Immature natural killer cell (primary cell): ENCODE data around the gene TRIP6. TPM values are rescaled to one million over a fixed set of nuclear protein-coding genes. Genes with fewer than 3 reads are reported as not detected.
A peak's percentile ranks its signal among the peaks of the same experiment; 100 is the strongest.

Source experiments
- DNase-seq, 3 donors: peaks; one replicate each; pipeline ENCODE4 v3.0.0; 2022; ENCODE audit warnings: mixed read lengths in 1 of 3
- H3K27ac Mint-ChIP-seq, 6 donors: one replicate each; pipeline ENCODE4 v1.8.0; 2020; ENCODE audit warnings: mixed read lengths in 6 of 6, mild to moderate bottlenecking in 5 of 6, inconsistent platforms in 4 of 6, moderate library complexity in 3 of 6
- H3K27me3 Mint-ChIP-seq, 3 donors: one replicate each; pipeline ENCODE4 v1.8.0; 2020 to 2021; ENCODE audit warnings: low read depth in 3 of 3, mild to moderate bottlenecking in 3 of 3, mixed read lengths in 3 of 3, moderate library complexity in 3 of 3, inconsistent platforms in 1 of 3
- H3K36me3 Mint-ChIP-seq, 3 donors: one replicate each; pipeline ENCODE4 v1.8.0; 2020; ENCODE audit warnings: mixed read lengths in 3 of 3, inconsistent platforms in 2 of 3, mild to moderate bottlenecking in 2 of 3
- H3K4me1 Mint-ChIP-seq, 2 donors: one replicate each; pipeline ENCODE4 v1.8.0; 2020; ENCODE audit warnings: inconsistent platforms in 2 of 2, mild to moderate bottlenecking in 2 of 2, mixed read lengths in 2 of 2, moderate library complexity in 1 of 2
- H3K4me3 Mint-ChIP-seq, 5 donors: one replicate each; pipeline ENCODE4 v1.8.0; 2020; ENCODE audit warnings: mild to moderate bottlenecking in 5 of 5, mixed read lengths in 5 of 5, inconsistent platforms in 3 of 5, moderate library complexity in 3 of 5
- H3K9me3 Mint-ChIP-seq, 6 donors: one replicate each; pipeline ENCODE4 v1.8.0; 2020; ENCODE audit warnings: mild to moderate bottlenecking in 6 of 6, mixed read lengths in 6 of 6, inconsistent platforms in 4 of 6, moderate library complexity in 3 of 6
- polyA plus RNA-seq, 3 donors: library from polyadenylated mRNA; unstranded; fragments of 300-500 nt; fragmentation: Illumina TruSeq; gene quantifications; one replicate each; pipeline ENCODE4 v1.2.3, GENCODE V29; 2021

The TRIP6 gene
- polyA plus RNA-seq, 3 donors from 2014 or later: 0.11 TPM; not detected in 2

- DNase-seq: no peak
- Mint-ChIP-seq H3K9me3 (peaks cover 0 to 2% (median 0%) of the 10 kb centered on the region in 6 donors), H3K4me1 (peaks cover 30 to 38% of the 10 kb centered on the region in 2 donors), H3K27me3 (peaks cover 10 to 16% (median 13%) of the 10 kb centered on the region in 3 donors), H3K4me3 (peak overlapping the region in 2 of 5 donors; percentile 16 to 26), H3K27ac (no peak overlapping the region), H3K36me3 (peaks cover 0 to 2% (median 0%) of the 10 kb centered on the region in 3 donors)
Observed at GRCh38 chr7:100892364-100893317, 25.5 kb downstream of the TRIP6 start.

GRCh38 chr7:100893318-100893895 lies 26.2 kb downstream of the TRIP6 start:
- Mint-ChIP-seq H3K27me3 (peaks cover 11 to 19% (median 18%) of the 10 kb centered on the region in 3 donors), H3K27ac (no peak overlapping the region), H3K36me3 (peaks cover 0 to 4% (median 0%) of the 10 kb centered on the region in 3 donors), H3K4me3 (no peak overlapping the region), H3K9me3 (peaks cover 0 to 4% (median 0%) of the 10 kb centered on the region in 6 donors), H3K4me1 (peaks cover 24 to 36% of the 10 kb centered on the region in 2 donors)
- no peak for DNase-seq

- Mint-ChIP-seq H3K27ac (no peak overlapping the region), H3K4me1 (peaks cover 22 to 33% of the 10 kb centered on the region in 2 donors), H3K9me3 (peaks cover 0 to 4% (median 0%) of the 10 kb centered on the region in 6 donors), H3K27me3 (peaks cover 13 to 22% (median 18%) of the 10 kb centered on the region in 3 donors), H3K36me3 (peaks cover 0 to 4% (median 0%) of the 10 kb centered on the region in 3 donors), H3K4me3 (peak overlapping the region in 1 of 5 donors; percentile 18)
- DNase-seq: no peak
Observed at GRCh38 chr7:100893910-100894721, 26.9 kb downstream of the TRIP6 start.

- H3K9me3 Mint-ChIP-seq: peaks cover 0 to 4% (median 0%) of the 10 kb centered on the region in 6 donors
- peaks cover 13 to 26% (median 18%) of the 10 kb centered on the region in 3 donors for H3K27me3 Mint-ChIP-seq
- H3K27ac Mint-ChIP-seq: no peak overlapping the region
- DNase-seq: peak; percentile 39 to 43 (median 43)
- H3K4me3 Mint-ChIP-seq: no peak overlapping the region
- H3K36me3 Mint-ChIP-seq: peaks cover 0 to 4% (median 0%) of the 10 kb centered on the region in 3 donors
- H3K4me1 Mint-ChIP-seq: peaks cover 22 to 33% of the 10 kb centered on the region in 2 donors
Observed at GRCh38 chr7:100894860-100895700, 27.9 kb downstream of the TRIP6 start.

GRCh38 chr7:100895701-100895955 lies 28.4 kb downstream of the TRIP6 start, which contains the start of gene ACHE:
Gene ACHE (minus strand): TSS chr7:100895888. CDS start chr7:100894232, 1,656 bp downstream.
- H3K9me3 Mint-ChIP-seq: peaks cover 0 to 4% (median 0%) of the 10 kb centered on the region in 6 donors
- peak within 1 kb of the TSS; percentile 77 to 91 (median 79) for H3K4me3 Mint-ChIP-seq
- H3K27ac Mint-ChIP-seq: peak within 1 kb of the TSS in 4 of 6 donors; percentile 25 to 72 (median 50)
- peaks cover 13 to 28% (median 19%) of the 10 kb centered on the region in 3 donors for H3K27me3 Mint-ChIP-seq
- DNase-seq: no peak
- peaks cover 0 to 4% (median 0%) of the 10 kb centered on the region in 3 donors for H3K36me3 Mint-ChIP-seq
- H3K4me1 Mint-ChIP-seq: peaks cover 17 to 27% of the 10 kb centered on the region in 2 donors

GRCh38 chr7:100895956-100896731 lies 29.0 kb downstream of the TRIP6 start:
- Mint-ChIP-seq H3K27me3 (peaks cover 13 to 31% (median 21%) of the 10 kb centered on the region in 3 donors), H3K4me3 (peak overlapping the region; percentile 77 to 91 (median 79)), H3K36me3 (peaks cover 0 to 4% (median 0%) of the 10 kb centered on the region in 3 donors), H3K4me1 (peaks cover 15 to 24% of the 10 kb centered on the region in 2 donors), H3K9me3 (peaks cover 0 to 4% (median 0%) of the 10 kb centered on the region in 6 donors), H3K27ac (peak overlapping the region in 4 of 6 donors; percentile 25 to 72 (median 50))
- DNase-seq: peak; percentile 28 to 42 (median 41)

- peaks cover 12 to 18% of the 10 kb centered on the region in 2 donors for H3K4me1 Mint-ChIP-seq
- H3K27ac Mint-ChIP-seq: no peak overlapping the region
- H3K36me3 Mint-ChIP-seq: peaks cover 0 to 4% (median 0%) of the 10 kb centered on the region in 3 donors
- peaks cover 11 to 31% (median 17%) of the 10 kb centered on the region in 3 donors for H3K27me3 Mint-ChIP-seq
- peak overlapping the region; percentile 38 to 85 (median 63) for H3K4me3 Mint-ChIP-seq
- DNase-seq: peak in 2 of 3 donors; percentile 30 to 52
- H3K9me3 Mint-ChIP-seq: peaks cover 0 to 4% (median 0%) of the 10 kb centered on the region in 6 donors
Observed at GRCh38 chr7:100896732-100897608, 29.8 kb downstream of the TRIP6 start.

- H3K36me3 Mint-ChIP-seq: peaks cover 0 to 4% (median 0%) of the 10 kb centered on the region in 3 donors
- no peak overlapping the region for H3K27ac Mint-ChIP-seq
- DNase-seq: no peak
- peaks cover 11 to 18% of the 10 kb centered on the region in 2 donors for H3K4me1 Mint-ChIP-seq
- H3K27me3 Mint-ChIP-seq: peaks cover 10 to 26% (median 16%) of the 10 kb centered on the region in 3 donors
- peak overlapping the region; percentile 38 to 69 (median 63) for H3K4me3 Mint-ChIP-seq
- H3K9me3 Mint-ChIP-seq: peaks cover 0 to 3% (median 0%) of the 10 kb centered on the region in 6 donors
Observed at GRCh38 chr7:100897772-100898454, 30.7 kb downstream of the TRIP6 start.

- no peak overlapping the region for H3K27ac Mint-ChIP-seq
Observed at GRCh38 chr7:100899432-100899831, 32.2 kb downstream of the TRIP6 start.

GRCh38 chr7:100900978-100901377 lies 33.8 kb downstream of the TRIP6 start:
- H3K4me3 Mint-ChIP-seq: no peak overlapping the region
- H3K4me1 Mint-ChIP-seq: peaks cover 9 to 15% of the 10 kb centered on the region in 2 donors
- H3K27ac Mint-ChIP-seq: no peak overlapping the region
- peaks cover 0 to 4% (median 0%) of the 10 kb centered on the region in 3 donors for H3K36me3 Mint-ChIP-seq
- DNase-seq: no peak
- H3K27me3 Mint-ChIP-seq: peaks cover 8 to 30% (median 9%) of the 10 kb centered on the region in 3 donors
- peaks cover 0 to 3% (median 0%) of the 10 kb centered on the region in 6 donors for H3K9me3 Mint-ChIP-seq

More at GRCh38 chr7:100899432-100899831, 32.2 kb downstream of the TRIP6 start:
- H3K36me3 Mint-ChIP-seq: peaks cover 0 to 4% (median 0%) of the 10 kb centered on the region in 3 donors
- DNase-seq: no peak
- H3K9me3 Mint-ChIP-seq: peaks cover 0 to 3% (median 0%) of the 10 kb centered on the region in 6 donors
- H3K4me3 Mint-ChIP-seq: no peak overlapping the region
- peaks cover 11 to 18% of the 10 kb centered on the region in 2 donors for H3K4me1 Mint-ChIP-seq
- H3K27me3 Mint-ChIP-seq: peaks cover 9 to 29% (median 9%) of the 10 kb centered on the region in 3 donors
